Uterus (tissue), 4 donors: Measurements from ENCODE around the gene SVIL. TPM values are rescaled to one million over a fixed set of nuclear protein-coding genes. Genes with fewer than 3 reads are reported as not detected.
"Not testable (repeated sequence)": the region's sequence is repeated elsewhere in the genome, so short reads cannot be mapped to it uniquely, and the experiment has no call there.

ENCODE experiments used
- DNase-seq, 2 donors: peaks; one replicate each; pipeline ENCODE4 v3.0.0-alpha.2; 2019 to 2020
- H3K27ac ChIP-seq, 2 donors: fragments of 200-600 bp; sonication (generic); 1 replicate in 1 of 2; 2 replicates in 1 of 2; pipeline ENCODE4 v1.5.1; 2016 to 2018
- H3K27me3 ChIP-seq, 2 donors: fragments of 200-600 bp; sonication (generic); one replicate each; pipeline ENCODE4 v1.5.1; 2018 to 2019; ENCODE audit warnings: control low read depth in 1 of 2
- H3K36me3 ChIP-seq, 2 donors: fragments of 200-600 bp; sonication (generic); one replicate each; pipeline ENCODE4 v1.5.1; 2019; ENCODE audit warnings: control low read depth in 1 of 2
- H3K4me1 ChIP-seq, 2 donors: fragments of 200-600 bp; sonication (generic); one replicate each; pipeline ENCODE4 v1.5.1; 2018 to 2019; ENCODE audit warnings: control low read depth in 1 of 2
- H3K4me3 ChIP-seq, 2 donors: fragments of 200-600 bp; sonication (generic); 1 replicate in 1 of 2; 2 replicates in 1 of 2; pipeline ENCODE4 v1.5.1; 2018 to 2019; ENCODE audit warnings: mild to moderate bottlenecking in 1 of 2
- H3K9me3 ChIP-seq, 2 donors: fragments of 200-600 bp; sonication (generic); one replicate each; pipeline ENCODE4 v1.5.1; 2019; ENCODE audit warnings: control low read depth in 1 of 2
- CTCF ChIP-seq, 4 experiments: fragments of 200-600 bp in 2 of 4; fragments of 450-650 bp in 2 of 4; sonication (generic) in 2 of 4; IDR thresholded peaks; one replicate each; pipeline ENCODE4 v1.5.1; 2016 to 2019; ENCODE audit warnings: antibody characterized with exemption in 4 of 4, mild to moderate bottlenecking in 2 of 4, moderate library complexity in 1 of 4
- POLR2A ChIP-seq, 2 donors: fragments of 450-650 bp; IDR thresholded peaks; one replicate each; pipeline ENCODE4 v1.6.1; 2016; ENCODE audit warnings: antibody characterized with exemption in 2 of 2, mild to moderate bottlenecking in 1 of 2, moderate library complexity in 1 of 2
- intact Hi-C: fragments of 100-400 bp; cut with DNase I; formaldehyde crosslinking; loops from one replicate; pipeline ENCODE4 v1.15.1; 2023; ENCODE audit warnings: low total_unique reads
- total RNA-seq, 4 donors: library from RNA; depleted of rRNA in 3 of 4; stranded (reverse); fragments of >200 nt in 3 of 4; gene quantifications; one replicate each; pipeline versions ENCODE4 v1.1.0 to v1.2.4, GENCODE V29; 2014 to 2023
- donor health status: DM: yes; HTN: yes; CAD: no.

The SVIL gene
- total RNA-seq, 4 donors from 2014 or later = 108 to 316 (median 209) TPM

DNA sequence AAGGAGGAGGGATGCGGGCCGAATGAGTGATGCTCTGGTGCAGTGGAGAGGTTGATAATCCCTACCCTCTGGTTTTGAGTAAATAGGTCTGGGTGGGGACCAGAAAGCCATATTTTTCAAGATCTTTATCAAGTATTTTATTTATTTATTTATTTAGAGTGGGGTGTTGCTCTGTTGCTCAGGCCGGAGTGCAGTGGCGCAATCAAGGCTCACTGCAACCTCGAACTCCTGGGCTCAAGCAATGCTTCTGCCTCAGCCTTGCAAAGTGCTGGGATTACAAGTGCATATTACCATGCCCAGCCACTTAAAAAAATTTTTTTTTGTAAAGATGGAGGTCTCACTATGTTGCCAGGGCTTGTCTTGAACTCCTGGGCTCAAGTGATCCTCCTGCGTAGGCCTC is 21.6 kb downstream of the SVIL start:
- no peak overlapping the region for H3K4me3 ChIP-seq
- TF ChIP-seq CTCF (IDR thresholded peaks at IDR 0.05) (no peak), POLR2A (IDR thresholded peaks at IDR 0.05) (no peak)
- intact Hi-C loops = no loop called here
- H3K4me1 ChIP-seq = peaks cover 10 to 21% of the 10 kb centered on the region in 2 donors
- no peaks in the 10 kb centered on the region for H3K36me3 ChIP-seq
- no peaks in the 10 kb centered on the region for H3K27me3 ChIP-seq
- H3K9me3 ChIP-seq = no peaks in the 10 kb centered on the region
- peak overlapping the region; percentile 74 to 87 for H3K27ac ChIP-seq
- no peak for DNase-seq

DNA sequence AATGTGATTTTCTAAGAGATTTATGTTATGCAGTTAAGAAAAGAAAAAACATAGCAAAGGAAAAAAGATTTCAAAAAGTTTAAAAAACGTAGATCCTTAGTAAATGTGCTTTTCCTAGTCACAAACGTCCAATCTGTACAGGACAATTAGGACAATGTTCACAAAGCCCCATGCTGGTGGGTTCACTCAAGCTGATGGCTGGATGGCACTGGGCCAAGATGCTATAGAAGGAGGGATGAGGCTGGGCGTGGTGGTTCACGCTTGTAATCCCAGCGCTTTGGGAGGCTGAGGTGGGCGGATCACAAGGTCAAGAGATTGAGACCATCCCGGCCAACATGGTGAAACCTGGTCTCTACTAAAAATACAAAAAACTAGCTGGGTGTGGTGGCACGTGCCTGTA is 22.1 kb downstream of the SVIL start:
- peaks cover 10 to 21% of the 10 kb centered on the region in 2 donors for H3K4me1 ChIP-seq
- no peak overlapping the region for H3K4me3 ChIP-seq
- no peaks in the 10 kb centered on the region for H3K9me3 ChIP-seq
- H3K27ac ChIP-seq = peak overlapping the region; percentile 74 to 87
- intact Hi-C loops = no loop called here
- DNase-seq = no peak
- TF ChIP-seq CTCF (IDR thresholded peaks at IDR 0.05) = no peak
- no peak for TF ChIP-seq POLR2A (IDR thresholded peaks at IDR 0.05)
- no peaks in the 10 kb centered on the region for H3K27me3 ChIP-seq
- H3K36me3 ChIP-seq = no peaks in the 10 kb centered on the region

- no peak for DNase-seq
- Histone ChIP-seq H3K9me3 (no peaks in the 10 kb centered on the region), H3K4me3 (no peak overlapping the region), H3K27ac (peak overlapping the region; percentile 74 to 87), H3K4me1 (peaks cover 5 to 21% of the 10 kb centered on the region in 2 donors), H3K36me3 (no peaks in the 10 kb centered on the region), H3K27me3 (no peaks in the 10 kb centered on the region)
- intact Hi-C loops = no loop called here
- TF ChIP-seq CTCF (IDR thresholded peaks at IDR 0.05) (no peak), POLR2A (IDR thresholded peaks at IDR 0.05) (no peak)
Observed at GRCh38 chr10:29611781-29612381, 22.9 kb downstream of the SVIL start.

GRCh38 chr10:29610876-29611647 is 23.7 kb downstream of the SVIL start:
- Histone ChIP-seq H3K27ac (peak overlapping the region; percentile 74 to 87), H3K4me1 (peaks cover 5 to 21% of the 10 kb centered on the region in 2 donors), H3K27me3 (no peaks in the 10 kb centered on the region), H3K36me3 (no peaks in the 10 kb centered on the region), H3K9me3 (no peaks in the 10 kb centered on the region), H3K4me3 (no peak overlapping the region)
- intact Hi-C loops = no loop called here
- TF ChIP-seq CTCF (IDR thresholded peaks at IDR 0.05) (no peak), POLR2A (IDR thresholded peaks at IDR 0.05) (no peak)
- no peak for DNase-seq

DNA sequence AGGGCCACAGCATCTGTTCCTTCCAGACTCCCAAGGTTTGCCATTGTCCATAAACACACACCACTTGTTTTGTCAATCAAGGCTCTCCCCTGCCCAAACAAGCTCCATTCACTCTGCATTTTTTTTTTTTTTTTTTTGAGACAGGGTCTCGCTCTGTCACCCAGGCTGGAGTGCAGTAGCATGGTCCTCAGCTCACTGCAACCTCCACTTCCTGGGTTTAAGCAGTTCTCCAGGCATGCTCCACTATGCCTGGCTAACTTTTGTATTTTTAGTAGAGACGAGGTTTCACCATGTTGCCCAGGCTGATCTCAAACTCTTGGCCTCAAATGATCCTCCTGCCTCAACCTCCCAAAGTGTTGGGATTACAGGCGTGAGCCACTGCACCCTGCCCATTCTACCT is 24.4 kb downstream of the SVIL start:
- H3K36me3 ChIP-seq, intact Hi-C loops, H3K27me3 ChIP-seq, H3K9me3 ChIP-seq, H3K4me3 ChIP-seq, DNase-seq: not testable (repeated sequence)
- Histone ChIP-seq H3K4me1 (peaks cover 5 to 13% of the 10 kb centered on the region in 2 donors), H3K27ac (peak overlapping the region; percentile 19 to 74)
